NCI-H1417 (cell line): ENCODE results near the gene DAD1.
"Not testable (repeated sequence)": the region's sequence is repeated elsewhere in the genome, so short reads cannot be mapped to it uniquely, and the experiment has no call there.

Experiments used
- DNase-seq, 3 experiments: peaks; one replicate each; lab custom pipeline; 2025; lab: John Stamatoyannopoulos, UW

Gene DAD1

DNA sequence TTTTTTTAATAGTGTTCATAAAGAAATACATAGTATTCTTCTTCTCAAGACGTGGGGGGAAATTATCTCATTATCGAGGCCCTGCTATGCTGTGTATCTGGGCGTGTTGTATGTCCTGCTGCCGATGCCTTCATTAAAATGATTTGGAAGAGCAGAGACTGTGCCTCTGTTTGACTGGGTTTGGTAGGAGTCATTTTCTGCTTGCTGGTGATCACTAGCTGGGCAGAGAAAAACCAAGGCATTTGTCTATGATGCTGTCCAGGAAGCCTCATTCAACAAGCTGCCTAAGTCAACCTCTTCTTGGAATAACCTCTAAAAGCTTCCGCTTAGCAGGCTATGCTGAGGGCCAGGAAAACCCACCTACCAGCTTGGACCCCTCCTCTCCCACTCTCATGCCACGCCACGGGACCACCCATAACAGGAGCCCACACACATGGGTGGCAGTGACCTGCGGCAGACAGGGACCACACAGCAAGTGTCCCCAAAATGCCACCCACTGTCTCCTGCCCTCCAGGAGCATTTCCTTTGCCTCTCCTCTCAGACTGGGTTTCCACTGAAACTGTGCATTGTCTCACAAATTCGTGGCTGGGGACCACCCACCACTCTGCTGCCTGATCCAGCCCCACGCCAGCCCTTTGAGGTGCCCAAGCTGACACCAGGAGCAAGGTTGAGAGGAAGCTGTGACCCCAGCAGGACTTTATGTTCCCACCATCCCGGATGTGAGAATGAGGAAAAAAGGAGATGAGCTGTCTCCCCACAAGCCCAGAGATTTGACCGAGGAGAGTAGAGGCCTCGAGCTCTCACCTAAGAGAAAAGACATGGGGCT lies 36.8 kb downstream of the DAD1 start:
- no peak for DNase-seq

- DNase-seq: no peak
Observed at GRCh38 chr14:22551605-22551997, 37.4 kb downstream of the DAD1 start.

DNA sequence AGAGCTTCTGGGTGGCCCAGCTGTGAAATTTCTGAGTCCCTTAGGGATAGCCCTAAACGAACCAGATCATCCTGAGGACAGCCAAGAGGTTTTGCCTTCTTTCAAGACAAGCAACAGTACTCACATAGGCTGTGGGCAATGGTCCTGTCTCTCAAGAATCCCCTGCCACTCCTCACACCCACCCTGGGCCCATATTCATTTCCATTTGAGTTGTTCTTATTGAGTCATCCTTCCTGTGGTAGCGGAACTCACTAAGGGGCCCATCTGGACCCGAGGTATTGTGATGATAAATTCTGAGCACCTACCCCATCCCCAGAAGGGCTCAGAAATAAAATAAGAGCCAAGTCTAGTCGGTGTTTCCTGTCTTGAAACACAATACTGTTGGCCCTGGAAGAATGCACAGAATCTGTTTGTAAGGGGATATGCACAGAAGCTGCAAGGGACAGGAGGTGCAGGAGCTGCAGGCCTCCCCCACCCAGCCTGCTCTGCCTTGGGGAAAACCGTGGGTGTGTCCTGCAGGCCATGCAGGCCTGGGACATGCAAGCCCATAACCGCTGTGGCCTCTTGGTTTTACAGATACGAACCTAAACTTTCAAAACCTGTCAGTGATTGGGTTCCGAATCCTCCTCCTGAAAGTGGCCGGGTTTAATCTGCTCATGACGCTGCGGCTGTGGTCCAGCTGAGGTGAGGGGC lies 38.9 kb downstream of the DAD1 start:
- DNase-seq: no peak

DNA sequence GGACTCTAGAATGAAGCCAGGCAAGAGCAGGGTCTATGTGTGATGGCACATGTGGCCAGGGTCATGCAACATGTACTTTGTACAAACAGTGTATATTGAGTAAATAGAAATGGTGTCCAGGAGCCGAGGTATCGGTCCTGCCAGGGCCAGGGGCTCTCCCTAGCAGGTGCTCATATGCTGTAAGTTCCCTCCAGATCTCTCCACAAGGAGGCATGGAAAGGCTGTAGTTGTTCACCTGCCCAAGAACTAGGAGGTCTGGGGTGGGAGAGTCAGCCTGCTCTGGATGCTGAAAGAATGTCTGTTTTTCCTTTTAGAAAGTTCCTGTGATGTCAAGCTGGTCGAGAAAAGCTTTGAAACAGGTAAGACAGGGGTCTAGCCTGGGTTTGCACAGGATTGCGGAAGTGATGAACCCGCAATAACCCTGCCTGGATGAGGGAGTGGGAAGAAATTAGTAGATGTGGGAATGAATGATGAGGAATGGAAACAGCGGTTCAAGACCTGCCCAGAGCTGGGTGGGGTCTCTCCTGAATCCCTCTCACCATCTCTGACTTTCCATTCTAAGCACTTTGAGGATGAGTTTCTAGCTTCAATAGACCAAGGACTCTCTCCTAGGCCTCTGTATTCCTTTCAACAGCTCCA lies 39.6 kb downstream of the DAD1 start:
- no peak for DNase-seq

DNA sequence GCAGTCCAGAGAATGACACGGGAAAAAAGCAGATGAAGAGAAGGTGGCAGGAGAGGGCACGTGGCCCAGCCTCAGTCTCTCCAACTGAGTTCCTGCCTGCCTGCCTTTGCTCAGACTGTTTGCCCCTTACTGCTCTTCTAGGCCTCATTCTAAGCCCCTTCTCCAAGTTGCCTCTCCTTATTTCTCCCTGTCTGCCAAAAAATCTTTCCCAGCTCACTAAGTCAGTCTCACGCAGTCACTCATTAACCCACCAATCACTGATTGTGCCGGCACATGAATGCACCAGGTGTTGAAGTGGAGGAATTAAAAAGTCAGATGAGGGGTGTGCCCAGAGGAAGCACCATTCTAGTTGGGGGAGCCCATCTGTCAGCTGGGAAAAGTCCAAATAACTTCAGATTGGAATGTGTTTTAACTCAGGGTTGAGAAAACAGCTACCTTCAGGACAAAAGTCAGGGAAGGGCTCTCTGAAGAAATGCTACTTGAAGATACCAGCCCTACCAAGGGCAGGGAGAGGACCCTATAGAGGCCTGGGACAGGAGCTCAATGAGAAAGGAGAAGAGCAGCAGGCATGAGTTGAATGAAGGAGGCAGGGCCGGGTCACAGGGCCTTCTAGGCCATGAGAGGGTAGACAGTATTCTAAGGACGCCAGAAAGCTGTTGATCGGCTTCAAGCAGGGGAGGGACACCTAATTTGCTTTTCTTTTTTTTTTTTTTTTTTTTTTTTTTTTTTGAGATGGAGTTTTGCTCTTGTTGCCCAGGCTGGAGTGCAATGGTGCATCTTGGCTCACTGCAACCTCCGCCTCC lies 40.9 kb downstream of the DAD1 start:
- DNase-seq: no peak

DNA sequence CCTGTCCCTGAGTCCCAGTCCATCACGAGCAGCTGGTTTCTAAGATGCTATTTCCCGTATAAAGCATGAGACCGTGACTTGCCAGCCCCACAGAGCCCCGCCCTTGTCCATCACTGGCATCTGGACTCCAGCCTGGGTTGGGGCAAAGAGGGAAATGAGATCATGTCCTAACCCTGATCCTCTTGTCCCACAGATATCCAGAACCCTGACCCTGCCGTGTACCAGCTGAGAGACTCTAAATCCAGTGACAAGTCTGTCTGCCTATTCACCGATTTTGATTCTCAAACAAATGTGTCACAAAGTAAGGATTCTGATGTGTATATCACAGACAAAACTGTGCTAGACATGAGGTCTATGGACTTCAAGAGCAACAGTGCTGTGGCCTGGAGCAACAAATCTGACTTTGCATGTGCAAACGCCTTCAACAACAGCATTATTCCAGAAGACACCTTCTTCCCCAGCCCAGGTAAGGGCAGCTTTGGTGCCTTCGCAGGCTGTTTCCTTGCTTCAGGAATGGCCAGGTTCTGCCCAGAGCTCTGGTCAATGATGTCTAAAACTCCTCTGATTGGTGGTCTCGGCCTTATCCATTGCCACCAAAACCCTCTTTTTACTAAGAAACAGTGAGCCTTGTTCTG lies 41.6 kb downstream of the DAD1 start:
- no peak for DNase-seq

GRCh38 chr14:22546722-22547071 lies 42.3 kb downstream of the DAD1 start:
- DNase-seq: no peak

DNA sequence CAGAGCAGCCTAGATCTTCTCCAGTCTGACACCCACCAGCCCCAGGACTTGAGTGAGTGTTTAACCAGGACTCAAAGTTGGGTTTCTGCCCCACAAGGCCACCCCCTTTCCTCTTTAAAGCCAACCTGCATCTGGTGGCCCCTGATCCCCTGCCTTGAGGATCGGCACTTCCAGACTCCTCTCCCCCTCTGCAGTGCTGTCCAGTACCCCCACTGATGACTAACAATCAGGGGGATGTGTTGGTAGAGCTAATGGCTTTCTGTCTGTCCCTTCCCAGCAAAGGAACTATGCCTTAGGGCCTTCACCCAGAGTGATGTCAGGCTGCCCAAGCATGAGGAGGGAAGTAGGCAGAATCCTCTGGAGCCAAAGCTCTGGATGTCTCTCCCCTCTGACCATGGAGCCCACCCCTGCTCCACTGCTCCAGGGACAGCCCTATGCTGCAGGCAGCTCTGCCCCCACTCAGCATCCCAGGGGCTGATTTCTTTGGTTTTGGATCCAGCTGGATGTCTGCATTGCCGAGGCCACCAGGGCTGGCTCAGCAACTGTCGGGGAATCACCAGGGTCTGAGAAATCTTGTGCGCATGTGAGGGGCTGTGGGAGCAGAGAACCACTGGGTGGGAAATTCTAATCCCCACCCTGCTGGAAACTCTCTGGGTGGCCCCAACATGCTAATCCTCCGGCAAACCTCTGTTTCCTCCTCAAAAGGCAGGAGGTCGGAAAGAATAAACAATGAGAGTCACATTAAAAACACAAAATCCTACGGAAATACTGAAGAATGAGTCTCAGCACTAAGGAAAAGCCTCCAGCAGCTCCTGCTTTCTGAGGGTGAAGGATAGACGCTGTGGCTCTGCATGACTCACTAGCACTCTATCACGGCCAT lies 42.9 kb downstream of the DAD1 start:
- DNase-seq: no peak

GRCh38 chr14:22544881-22545420 lies 44.1 kb downstream of the DAD1 start:
- DNase-seq: no peak

DNA sequence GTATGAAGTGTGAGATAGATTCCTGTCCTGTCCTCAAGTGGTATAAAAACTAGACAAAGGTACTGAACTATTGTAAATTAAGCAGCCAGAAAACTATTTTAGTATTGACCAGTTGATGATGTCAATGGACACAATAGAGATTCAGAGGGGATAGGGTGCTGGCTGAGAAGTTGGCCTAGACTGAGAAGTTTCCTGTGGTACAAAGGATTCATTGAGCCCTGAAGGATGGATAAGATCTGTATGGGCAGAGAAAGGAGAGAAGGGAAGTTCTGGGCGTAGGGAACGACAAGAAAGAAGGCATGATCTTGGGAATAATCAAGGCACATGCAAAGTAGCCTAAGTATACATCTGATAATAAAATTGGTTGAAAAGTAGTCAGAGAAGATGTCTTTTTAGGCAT lies 44.6 kb downstream of the DAD1 start:
- DNase-seq: no peak

GRCh38 chr14:22543570-22544357 lies 45.3 kb downstream of the DAD1 start:
- not testable (repeated sequence) for DNase-seq

GRCh38 chr14:22542360-22542759 lies 46.7 kb downstream of the DAD1 start:
- DNase-seq: no peak

GRCh38 chr14:22541721-22542120 lies 47.3 kb downstream of the DAD1 start:
- DNase-seq: no peak

GRCh38 chr14:22540811-22541360 lies 48.1 kb downstream of the DAD1 start:
- DNase-seq: no peak

DNA sequence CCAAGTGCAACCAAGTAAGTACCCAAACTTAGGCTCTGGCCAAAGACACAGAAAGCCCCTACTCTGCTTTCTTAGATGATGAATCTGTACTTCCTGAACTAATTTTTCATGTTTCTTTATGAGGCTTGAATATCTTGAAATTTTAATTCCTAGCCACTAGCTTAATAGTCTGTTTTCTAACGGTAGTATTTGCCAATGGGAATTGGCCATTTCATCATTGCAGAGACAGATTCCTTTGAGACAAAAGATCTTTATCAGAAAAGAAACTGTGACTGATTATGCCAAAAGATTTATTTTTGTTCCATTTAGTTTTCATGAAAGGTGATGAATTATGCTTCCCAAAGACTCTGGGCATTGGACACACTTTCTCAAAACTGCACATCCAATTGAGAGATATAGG lies 48.7 kb downstream of the DAD1 start:
- no peak for DNase-seq

DNA sequence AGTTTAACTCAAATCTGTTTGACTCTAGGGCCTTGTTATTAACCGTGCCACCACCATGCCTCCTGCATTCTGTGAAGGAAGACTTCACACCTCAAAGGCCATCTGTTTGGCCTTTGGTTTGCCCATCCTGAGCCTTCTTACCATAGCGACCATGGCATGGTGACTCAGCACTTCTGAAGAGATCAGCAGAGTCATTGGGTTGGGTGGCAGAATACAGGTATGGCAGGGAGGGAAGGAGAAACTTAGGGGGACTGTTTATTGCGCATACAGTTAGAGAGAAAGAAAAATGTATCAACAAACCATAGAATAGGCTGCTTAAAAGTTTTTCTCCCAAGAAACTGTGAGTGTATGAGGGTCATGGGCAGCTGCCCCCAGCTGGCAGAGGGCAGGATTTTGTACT lies 49.2 kb downstream of the DAD1 start:
- DNase-seq: no peak

GRCh38 chr14:22538671-22539228 lies 50.3 kb downstream of the DAD1 start:
- DNase-seq: no peak

DNA sequence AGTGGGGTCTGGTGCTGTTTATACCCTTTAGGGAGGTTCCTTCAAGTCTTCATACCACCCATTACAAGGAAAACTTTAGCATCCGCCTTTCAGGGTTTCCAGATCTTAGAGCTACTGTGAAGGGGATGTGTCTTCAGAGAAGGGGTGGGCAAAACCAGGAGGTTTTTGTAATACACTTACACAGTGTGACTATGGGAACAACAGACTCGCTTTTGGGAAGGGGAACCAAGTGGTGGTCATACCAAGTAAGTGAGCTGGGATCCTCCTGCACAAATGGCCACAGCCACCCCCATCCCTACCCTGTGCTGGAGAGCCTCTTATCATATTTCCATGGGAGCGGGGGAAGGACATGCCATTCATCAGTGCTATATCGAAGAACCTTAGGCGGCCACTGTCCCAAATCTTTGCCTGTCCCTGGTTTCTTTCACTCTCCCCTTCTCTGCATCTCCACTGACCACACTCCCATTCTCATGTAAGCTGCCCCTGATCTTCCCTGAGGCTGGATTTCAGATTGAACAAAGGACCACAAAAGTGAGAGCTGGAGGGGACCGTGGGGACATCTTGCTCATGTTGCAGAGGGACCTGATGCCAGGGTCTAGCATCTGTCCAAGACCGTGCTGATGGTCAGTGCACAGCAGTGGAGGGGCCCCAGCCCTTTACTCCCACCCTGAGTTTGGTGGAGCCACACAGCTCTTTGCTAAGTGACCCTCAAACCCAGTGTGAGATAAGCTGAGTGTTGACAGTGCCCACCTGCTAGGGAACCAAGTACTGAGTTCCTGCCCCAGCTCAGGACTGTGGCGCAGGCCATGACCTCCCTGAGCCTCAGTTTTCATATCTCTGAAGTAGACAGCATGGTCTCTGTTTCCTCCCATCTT lies 51.4 kb downstream of the DAD1 start:
- no peak for DNase-seq
